HG02943 (cell line): ENCODE results near the gene C10orf90.

Source experiments
- ATAC-seq: cut with Tn5 transposase; IDR thresholded peaks from one replicate; pipeline ENCODE4 v1.9.1; 2021; ENCODE audit warnings: mild to moderate bottlenecking, low read depth, moderate library complexity; ENCODE audit not compliant: unreplicated experiment

The C10orf90 gene

DNA sequence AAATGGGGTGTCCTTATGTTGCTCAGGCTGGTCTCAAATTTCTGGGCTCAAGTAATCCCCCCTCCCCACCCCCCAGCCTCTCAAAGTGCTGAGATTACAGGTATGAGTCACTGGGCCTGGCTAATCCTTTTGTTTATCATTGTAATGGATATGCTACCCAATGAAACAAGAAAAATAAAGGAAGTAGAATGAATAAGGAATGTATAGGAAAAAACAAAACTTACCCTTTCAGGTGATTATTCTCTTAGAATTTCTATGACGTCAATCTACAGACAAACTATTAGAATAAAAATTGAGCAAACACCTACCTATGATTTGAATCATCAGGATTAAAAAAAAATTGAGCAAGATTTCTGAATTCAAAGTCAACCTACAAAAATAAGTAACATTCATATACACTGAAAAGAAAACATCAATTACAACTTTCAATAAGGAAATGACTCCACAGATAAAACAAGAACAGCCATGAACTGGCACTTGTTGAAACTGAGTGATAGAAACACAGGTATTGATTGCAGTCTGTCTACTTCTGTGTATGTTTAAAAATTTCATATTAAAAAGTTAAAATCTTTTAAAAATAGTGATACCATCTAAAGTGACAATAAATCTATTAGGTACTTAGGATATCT is 294.5 kb downstream of the C10orf90 start:
- ATAC-seq = no peak

DNA sequence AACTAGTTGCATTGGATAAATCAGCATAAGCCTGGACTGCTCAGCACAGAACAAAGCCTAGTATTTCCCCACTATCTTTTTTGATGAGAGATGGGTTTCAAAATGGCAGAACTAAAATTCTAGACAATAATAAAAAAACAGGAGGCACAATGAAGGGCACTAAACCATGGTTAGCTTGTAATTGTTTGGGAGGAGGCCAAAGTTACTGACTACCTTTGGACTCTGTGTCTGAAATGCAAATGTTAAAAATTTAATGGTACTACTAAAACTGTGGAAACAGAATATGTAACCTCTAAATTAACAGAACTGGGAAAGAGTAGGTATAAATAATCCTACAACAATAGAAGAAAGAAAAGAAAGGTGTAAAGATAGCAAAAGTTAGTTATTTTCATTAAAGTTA is 295.2 kb downstream of the C10orf90 start:
- ATAC-seq = no peak
